Adrenal gland (tissue), 5 donors: ENCODE results near the gene EXOC6B.

Source experiments
- CTCF ChIP-seq, 6 experiments: fragments of 450-650 bp in 4 of 6; fragments of 200-600 bp in 2 of 6; sonication (generic) in 1 of 6; IDR thresholded peaks; 1 replicate in 5 of 6; 2 replicates in 1 of 6; pipeline versions ENCODE4 v1.5.1 to v1.8.0; 2016 to 2021; ENCODE audit warnings: antibody characterized with exemption in 6 of 6, mild to moderate bottlenecking in 2 of 6, moderate library complexity in 1 of 6
- POLR2A ChIP-seq, 2 donors: fragments of 450-650 bp; IDR thresholded peaks; one replicate each; pipeline ENCODE4 v1.6.1; 2017; ENCODE audit warnings: antibody characterized with exemption in 2 of 2, mild to moderate bottlenecking in 2 of 2, moderate library complexity in 1 of 2
- donor health status: DM: no; HTN: no; CAD: no.

- no peak for TF ChIP-seq CTCF (IDR thresholded peaks at IDR 0.05)
- no peak for TF ChIP-seq POLR2A (IDR thresholded peaks at IDR 0.05)
Observed at GRCh38 chr2:72270556-72271275, 555.1 kb downstream of the EXOC6B start.
